ENCODE results near the gene BOLA3.
"Not testable (repeated sequence)": the region's sequence is repeated elsewhere in the genome, so short reads cannot be mapped to it uniquely, and the experiment has no call there.

The BOLA3 gene

DNA sequence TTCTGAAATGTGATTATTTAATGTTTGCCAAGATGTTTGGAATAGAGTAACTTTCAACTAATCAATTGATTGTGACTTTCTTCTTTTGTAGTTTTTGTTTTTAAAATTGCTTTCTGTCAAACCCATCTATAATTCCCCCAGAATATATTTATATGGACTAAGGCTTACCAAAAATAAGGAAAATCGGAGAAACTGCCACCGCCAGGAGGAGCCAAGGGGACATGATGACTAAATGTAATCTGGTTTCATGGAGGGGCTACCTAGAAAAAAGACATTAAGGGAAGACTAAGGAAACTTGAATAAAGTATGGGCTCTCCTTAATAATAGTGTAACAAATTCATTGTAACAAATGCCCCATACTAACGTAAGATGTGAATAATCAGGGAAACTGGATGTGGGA lies 19.5 kb downstream of the BOLA3 start:
- Mint-ChIP-seq H3K4me3 (no peak overlapping the region), H3K36me3 (peaks cover 3% of the 10 kb centered on the region), H3K27me3 (peaks cover 1% of the 10 kb centered on the region), H3K4me1 (no peaks in the 10 kb centered on the region), H3K27ac (no peak overlapping the region), H3K9me3 (no peaks in the 10 kb centered on the region)

DNA sequence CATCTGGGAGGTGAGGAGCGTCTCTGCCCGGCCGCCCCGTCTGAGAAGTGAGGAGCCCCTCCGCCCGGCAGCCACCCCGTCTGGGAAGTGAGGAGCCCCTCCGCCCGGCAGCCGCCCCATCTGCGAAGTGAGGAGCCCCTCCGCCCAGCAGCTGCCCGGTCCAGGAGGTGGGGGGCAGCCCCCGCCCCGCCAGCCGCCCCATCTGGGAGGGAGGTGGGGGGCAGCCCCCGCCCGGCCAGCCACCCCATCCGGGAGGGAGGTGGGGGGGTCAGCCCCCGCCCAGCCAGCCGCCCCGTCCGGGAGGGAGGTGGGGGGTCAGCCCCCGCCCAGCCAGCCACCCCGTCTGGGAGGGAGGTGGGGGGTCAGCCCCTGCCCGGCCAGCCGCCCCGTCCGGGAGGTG lies 23.8 kb downstream of the BOLA3 start:
- not testable (repeated sequence) for H3K27me3 Mint-ChIP-seq, H3K27ac Mint-ChIP-seq, H3K4me3 Mint-ChIP-seq, H3K36me3 Mint-ChIP-seq, H3K9me3 Mint-ChIP-seq
- peaks cover 11% of the 10 kb centered on the region for H3K4me1 Mint-ChIP-seq

DNA sequence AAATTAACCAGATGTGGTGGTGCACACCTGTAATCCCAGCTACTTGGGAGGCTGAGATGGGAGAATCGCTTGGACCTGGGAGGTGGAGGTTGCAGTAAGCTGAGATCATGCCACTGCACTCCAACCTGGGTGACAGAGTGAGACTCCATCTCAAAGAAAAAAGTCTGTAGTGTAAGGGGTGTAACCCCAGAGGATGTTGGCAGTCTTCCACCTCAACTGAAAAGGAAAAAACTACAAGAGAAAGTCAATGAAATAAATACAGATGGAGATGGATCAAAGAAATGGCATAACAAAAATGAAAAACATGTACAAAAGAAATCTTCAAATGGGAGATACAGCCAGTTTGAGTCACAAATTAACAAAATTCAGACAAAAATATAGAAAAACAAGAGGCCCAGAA lies 25.9 kb downstream of the BOLA3 start:
- not testable (repeated sequence) for H3K9me3 Mint-ChIP-seq, H3K27me3 Mint-ChIP-seq, H3K36me3 Mint-ChIP-seq, H3K4me3 Mint-ChIP-seq, H3K27ac Mint-ChIP-seq
- H3K4me1 Mint-ChIP-seq = peaks cover 11% of the 10 kb centered on the region

DNA sequence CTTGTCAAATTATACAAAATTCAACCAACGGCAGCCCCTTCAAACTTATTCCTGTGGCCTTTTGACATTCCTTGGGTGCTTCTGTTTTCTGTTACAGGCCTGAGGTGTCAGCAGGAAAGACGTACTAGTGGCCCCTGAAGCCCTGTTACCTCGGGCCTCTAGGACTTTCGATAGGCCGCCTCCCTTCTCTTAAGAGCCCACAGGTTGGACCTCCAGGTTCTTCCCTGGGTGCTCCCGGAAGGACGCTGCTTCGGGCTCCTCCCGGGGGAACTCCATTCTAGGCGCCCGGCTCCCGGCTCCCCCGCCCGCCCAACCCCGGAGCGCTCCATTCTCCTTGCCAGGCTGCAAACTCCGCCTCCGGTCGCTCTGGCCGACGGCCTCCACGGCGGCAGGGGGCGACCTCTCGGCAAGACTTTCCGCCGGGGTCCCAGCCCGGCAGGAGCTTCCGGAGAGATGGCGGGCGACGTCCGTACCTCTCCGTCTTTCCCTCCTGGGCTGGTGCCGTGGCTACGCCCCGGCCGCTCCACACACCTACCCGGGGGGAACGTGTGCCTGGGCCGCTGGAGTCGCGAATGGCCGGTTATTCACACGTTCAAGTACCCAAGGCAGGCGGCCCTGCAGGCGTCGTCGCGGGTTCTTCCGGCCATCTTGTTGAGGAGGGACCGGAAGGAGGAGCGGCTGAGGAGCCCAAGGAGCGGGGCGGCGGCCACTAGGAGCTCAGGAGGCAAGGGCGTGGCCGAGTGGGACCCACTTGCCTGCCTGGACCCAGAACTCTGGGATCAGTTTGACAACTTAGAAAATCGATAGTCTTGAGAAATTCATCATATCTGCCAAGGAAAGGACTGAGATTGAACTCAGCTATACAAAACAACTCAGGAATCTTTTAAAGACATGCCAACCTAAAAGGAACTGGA lies 27.5 kb downstream of the BOLA3 start:
- Mint-ChIP-seq H3K27ac (peak overlapping the region; percentile 68), H3K36me3 (peaks cover 7% of the 10 kb centered on the region), H3K4me3 (peak overlapping the region; percentile 89), H3K27me3 (peaks cover under 1% of the 10 kb centered on the region), H3K4me1 (peaks cover 11% of the 10 kb centered on the region), H3K9me3 (peaks cover 10% of the 10 kb centered on the region)

DNA sequence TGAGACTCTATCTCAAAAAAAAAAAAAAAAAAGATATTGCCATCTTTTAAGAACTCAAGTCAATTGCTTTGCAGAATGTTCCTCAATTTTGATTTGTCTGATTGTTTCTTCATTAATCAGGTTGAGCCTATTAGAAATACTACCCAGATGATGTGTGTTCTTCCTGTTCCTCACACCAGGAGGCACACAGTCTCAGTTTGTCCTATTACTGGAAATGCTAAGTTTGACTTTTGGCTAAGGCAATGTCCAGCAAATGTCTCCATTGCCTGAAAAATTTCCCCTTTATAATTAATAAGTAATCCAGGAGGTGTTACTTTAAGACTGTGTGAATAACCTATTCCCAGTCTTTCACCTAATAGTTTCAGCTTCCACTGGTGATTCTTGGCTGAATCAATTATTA lies 28.4 kb downstream of the BOLA3 start:
- Mint-ChIP-seq H3K27ac (no peak overlapping the region), H3K27me3 (peaks cover 5% of the 10 kb centered on the region), H3K36me3 (peaks cover 7% of the 10 kb centered on the region), H3K9me3 (peaks cover 10% of the 10 kb centered on the region), H3K4me1 (peaks cover 11% of the 10 kb centered on the region), H3K4me3 (no peak overlapping the region)

DNA sequence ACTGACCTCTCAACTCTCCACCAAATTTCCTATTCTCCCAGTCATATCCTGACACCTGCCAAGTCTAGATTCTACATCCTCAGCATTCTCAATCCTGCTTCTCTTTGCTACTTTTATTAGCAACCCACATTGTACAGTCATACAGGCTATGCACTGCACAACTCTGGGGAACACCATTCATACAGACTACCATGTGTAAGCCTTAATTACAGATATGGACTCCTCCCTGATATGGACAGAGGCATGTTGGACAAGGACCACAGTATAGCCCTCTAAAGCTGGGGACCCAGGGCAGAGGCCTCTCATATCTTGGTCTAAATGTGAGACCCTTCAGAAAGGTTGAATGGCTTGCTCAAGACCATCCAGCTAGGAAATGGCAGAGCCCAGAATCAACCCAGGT lies 36.3 kb downstream of the BOLA3 start:
- H3K27me3 Mint-ChIP-seq = peaks cover 5% of the 10 kb centered on the region
- peaks cover 3% of the 10 kb centered on the region for H3K36me3 Mint-ChIP-seq
- no peaks in the 10 kb centered on the region for H3K9me3 Mint-ChIP-seq
- H3K27ac Mint-ChIP-seq = no peak overlapping the region
- H3K4me3 Mint-ChIP-seq = no peak overlapping the region
- H3K4me1 Mint-ChIP-seq = no peaks in the 10 kb centered on the region

DNA sequence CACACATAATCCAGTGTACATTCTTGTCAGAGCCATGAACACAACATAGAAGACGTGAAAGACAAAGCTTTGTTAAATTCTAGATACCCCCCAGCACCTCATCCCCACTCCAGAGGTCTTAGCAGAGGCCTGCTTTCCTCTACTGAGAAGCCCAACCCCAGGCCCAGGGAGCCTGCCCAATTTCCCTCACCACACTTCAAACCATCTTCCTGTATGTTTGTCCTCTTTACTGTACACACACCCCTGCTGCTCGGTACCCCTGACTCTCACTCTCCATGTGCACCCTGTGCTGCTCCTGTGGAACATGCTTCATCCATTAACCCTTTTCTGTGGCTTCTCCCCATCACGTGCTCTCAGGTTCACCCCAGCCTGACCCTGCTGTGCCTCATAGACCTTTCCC lies 37.2 kb downstream of the BOLA3 start:
- Mint-ChIP-seq H3K9me3 (no peaks in the 10 kb centered on the region), H3K4me1 (no peaks in the 10 kb centered on the region), H3K27ac (no peak overlapping the region)

DNA sequence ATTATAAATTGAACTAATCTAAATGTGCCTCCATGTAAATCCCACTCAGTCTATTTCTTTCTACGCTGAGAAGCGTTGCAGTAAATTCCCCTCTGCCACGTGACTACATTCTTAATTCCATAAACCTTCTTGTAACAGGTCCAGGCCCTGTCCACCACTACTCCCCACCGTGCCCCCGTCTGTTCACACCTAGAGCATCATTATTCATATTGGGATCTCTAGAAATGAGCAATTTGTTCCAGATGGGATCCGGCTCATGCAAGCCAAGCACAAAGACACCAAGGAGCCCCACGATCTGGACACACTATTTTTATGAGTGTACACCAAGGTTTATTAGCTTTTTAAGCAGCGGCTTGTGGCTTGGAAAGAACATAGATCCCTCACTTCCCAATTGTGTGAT lies 38.2 kb downstream of the BOLA3 start:
- no peaks in the 10 kb centered on the region for H3K9me3 Mint-ChIP-seq
- no peaks in the 10 kb centered on the region for H3K4me1 Mint-ChIP-seq
- H3K27me3 Mint-ChIP-seq = no peaks in the 10 kb centered on the region
- peak overlapping the region; percentile 82 for H3K27ac Mint-ChIP-seq
- H3K36me3 Mint-ChIP-seq = peaks cover 4% of the 10 kb centered on the region
- H3K4me3 Mint-ChIP-seq = no peak overlapping the region

More for the DNA sequence above, 37.2 kb downstream of the BOLA3 start:
- peaks cover 3% of the 10 kb centered on the region for H3K36me3 Mint-ChIP-seq
- no peak overlapping the region for H3K4me3 Mint-ChIP-seq
- peaks cover 5% of the 10 kb centered on the region for H3K27me3 Mint-ChIP-seq

DNA sequence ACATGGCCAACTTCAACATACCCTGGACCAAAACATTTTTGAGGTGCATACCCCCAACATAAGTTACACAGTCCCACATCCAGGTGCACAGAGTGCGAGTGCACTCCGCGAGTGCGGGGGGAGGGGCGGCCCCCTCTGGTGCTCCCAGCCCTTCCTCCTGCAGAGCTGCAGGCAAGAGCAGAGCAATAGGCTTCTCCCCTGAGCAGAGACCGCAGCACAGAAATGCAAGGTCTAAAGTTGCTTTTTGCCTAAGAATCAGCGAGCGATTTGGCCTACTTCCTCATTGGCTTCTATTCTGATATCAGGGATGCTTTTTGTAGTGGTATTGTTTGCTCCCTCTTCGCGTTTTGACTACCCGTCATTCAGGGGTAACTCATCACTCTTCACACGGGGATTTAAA lies 40.6 kb downstream of the BOLA3 start:
- no peaks in the 10 kb centered on the region for H3K9me3 Mint-ChIP-seq
- no peak overlapping the region for H3K27ac Mint-ChIP-seq
- H3K4me1 Mint-ChIP-seq = peaks cover 6% of the 10 kb centered on the region
- no peak overlapping the region for H3K4me3 Mint-ChIP-seq
- H3K36me3 Mint-ChIP-seq = peaks cover 7% of the 10 kb centered on the region
- no peaks in the 10 kb centered on the region for H3K27me3 Mint-ChIP-seq

DNA sequence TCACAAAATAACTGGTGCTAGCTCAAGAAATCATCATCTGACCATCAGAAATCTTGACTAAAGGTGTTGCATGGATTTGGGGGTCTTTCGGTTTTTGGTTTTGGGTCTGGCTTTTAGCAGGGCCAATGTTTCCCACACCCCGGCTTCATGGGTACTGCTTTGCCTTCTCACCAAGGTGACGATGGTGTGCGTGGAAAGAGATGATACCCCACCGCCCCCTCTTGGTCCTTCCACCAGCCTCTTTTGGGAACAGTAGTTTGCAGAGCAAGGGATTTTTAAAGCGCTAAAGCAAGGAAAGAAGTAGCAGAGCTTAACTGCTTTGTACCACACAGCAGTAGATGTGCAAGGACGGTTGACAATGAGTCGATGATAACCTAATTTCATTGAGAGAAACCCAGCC lies 42.3 kb downstream of the BOLA3 start:
- Mint-ChIP-seq H3K27ac (no peak overlapping the region), H3K27me3 (no peaks in the 10 kb centered on the region), H3K4me1 (peaks cover 6% of the 10 kb centered on the region), H3K36me3 (peaks cover 7% of the 10 kb centered on the region), H3K4me3 (no peak overlapping the region), H3K9me3 (no peaks in the 10 kb centered on the region)

DNA sequence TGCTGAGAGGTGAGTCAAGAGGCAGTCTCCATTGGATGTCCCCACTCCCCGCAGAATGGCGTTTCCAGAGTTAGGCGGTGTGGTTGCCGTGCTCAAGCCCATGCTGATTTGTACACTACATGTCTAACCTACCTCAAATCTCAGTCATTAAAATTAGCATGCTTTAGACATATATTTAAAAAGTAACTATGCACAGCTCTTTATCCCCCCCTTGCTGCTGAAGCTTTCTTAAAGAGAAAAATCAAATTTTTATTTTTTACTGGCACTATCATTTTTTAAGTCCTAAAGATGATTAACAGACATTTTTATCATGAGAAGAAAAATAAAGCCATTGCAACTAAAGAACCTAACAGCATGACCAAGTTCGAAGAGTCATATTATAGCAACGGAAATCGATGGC lies 42.9 kb downstream of the BOLA3 start:
- Mint-ChIP-seq H3K4me3 (no peak overlapping the region), H3K9me3 (no peaks in the 10 kb centered on the region), H3K36me3 (peaks cover 5% of the 10 kb centered on the region), H3K4me1 (peaks cover 6% of the 10 kb centered on the region), H3K27me3 (no peaks in the 10 kb centered on the region), H3K27ac (no peak overlapping the region)

DNA sequence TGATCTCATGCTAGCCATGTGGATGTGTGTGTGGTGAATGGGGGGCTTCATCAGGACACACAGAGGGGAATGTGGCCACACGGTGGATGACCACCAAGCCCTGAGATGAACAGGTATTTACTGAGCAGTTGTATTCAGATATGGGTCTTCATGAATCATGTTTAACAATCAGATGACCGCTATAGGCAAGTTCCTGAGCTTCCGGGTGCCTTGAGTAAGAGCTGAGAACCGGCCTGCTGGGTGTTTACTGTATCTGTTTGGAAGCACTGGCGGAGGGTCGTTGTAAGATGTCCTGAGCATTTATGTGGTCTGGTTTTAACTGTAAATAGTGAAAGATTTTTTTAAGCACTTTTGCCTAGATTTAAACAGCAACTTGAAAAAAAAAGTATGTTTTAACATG lies 43.9 kb downstream of the BOLA3 start:
- H3K4me1 Mint-ChIP-seq = peaks cover 6% of the 10 kb centered on the region
- no peaks in the 10 kb centered on the region for H3K9me3 Mint-ChIP-seq
- H3K27me3 Mint-ChIP-seq = no peaks in the 10 kb centered on the region
- H3K36me3 Mint-ChIP-seq = peaks cover 10% of the 10 kb centered on the region
- H3K4me3 Mint-ChIP-seq = no peak overlapping the region
- H3K27ac Mint-ChIP-seq = peak overlapping the region; percentile 38

DNA sequence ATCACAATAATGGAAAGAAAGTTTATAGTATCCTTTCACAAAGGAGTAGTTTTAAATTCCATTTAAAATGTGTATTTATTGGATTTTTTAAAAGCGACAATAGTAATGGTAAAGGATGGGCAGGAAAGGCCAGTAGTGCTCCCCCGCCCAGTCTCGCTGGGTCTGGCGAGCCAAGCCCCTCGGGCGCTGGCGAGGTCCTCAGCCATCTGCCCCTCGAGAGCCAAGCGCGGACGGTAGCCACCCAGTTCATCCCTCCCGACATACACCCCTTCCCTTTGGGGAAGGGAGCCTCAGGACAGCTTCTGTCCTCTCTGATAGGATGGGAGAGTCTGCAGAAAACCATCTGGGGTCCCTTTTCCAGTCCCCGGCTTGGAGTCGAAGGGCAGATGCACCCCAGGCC lies 45.2 kb downstream of the BOLA3 start:
- no peaks in the 10 kb centered on the region for H3K27me3 Mint-ChIP-seq
- no peaks in the 10 kb centered on the region for H3K9me3 Mint-ChIP-seq
- H3K36me3 Mint-ChIP-seq = peaks cover 10% of the 10 kb centered on the region
- H3K4me3 Mint-ChIP-seq = no peak overlapping the region
- peaks cover 6% of the 10 kb centered on the region for H3K4me1 Mint-ChIP-seq
- no peak overlapping the region for H3K27ac Mint-ChIP-seq

DNA sequence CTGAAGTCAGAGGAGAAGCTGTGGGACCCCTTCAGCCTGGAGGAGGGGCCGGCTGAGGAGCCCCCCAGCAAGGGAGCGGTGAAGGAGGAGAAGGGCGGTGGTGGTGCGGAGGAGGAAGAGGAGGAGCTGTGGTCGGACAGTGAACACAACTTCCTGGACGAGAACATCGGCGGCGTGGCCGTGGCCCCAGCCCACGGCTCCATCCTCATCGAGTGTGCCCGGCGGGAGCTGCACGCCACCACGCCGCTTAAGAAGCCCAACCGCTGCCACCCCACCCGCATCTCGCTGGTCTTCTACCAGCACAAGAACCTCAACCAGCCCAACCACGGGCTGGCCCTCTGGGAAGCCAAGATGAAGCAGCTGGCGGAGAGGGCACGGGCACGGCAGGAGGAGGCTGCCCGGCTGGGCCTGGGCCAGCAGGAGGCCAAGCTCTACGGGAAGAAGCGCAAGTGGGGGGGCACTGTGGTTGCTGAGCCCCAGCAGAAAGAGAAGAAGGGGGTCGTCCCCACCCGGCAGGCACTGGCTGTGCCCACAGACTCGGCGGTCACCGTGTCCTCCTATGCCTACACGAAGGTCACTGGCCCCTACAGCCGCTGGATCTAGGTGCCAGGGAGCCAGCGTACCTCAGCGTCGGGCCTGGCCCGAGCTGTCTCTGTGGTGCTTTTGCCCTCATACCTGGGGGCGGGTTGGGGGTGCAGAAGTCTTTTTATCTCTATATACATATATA lies 46.0 kb downstream of the BOLA3 start:
- Mint-ChIP-seq H3K27me3 (no peaks in the 10 kb centered on the region), H3K4me3 (no peak overlapping the region), H3K36me3 (peaks cover 14% of the 10 kb centered on the region), H3K4me1 (peaks cover 6% of the 10 kb centered on the region), H3K27ac (no peak overlapping the region), H3K9me3 (no peaks in the 10 kb centered on the region)

DNA sequence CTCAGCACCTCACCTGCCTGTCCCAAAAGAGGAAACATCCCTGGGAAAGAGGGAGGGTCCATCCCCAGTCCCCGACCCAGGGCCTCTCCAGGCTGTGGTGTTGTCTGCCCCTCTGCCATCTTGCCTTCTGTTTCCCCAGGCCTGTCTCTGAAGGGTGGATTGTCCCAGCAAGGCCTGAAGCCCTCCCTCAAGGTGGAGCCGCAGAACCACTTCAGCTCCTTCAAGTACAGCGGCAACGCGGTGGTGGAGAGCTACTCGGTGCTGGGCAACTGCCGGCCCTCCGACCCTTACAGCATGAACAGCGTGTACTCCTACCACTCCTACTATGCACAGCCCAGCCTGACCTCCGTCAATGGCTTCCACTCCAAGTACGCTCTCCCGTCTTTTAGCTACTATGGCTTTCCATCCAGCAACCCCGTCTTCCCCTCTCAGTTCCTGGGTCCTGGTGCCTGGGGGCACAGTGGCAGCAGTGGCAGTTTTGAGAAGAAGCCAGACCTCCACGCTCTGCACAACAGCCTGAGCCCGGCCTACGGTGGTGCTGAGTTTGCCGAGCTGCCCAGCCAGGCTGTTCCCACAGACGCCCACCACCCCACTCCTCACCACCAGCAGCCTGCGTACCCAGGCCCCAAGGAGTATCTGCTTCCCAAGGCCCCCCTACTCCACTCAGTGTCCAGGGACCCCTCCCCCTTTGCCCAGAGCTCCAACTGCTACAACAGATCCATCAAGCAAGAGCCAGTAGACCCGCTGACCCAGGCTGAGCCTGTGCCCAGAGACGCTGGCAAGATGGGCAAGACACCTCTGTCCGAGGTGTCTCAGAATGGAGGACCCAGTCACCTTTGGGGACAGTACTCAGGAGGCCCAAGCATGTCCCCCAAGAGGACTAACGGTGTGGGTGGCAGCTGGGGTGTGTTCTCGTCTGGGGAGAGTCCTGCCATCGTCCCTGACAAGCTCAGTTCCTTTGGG lies 47.2 kb downstream of the BOLA3 start:
- peaks cover 17% of the 10 kb centered on the region for H3K36me3 Mint-ChIP-seq
- H3K27me3 Mint-ChIP-seq = no peaks in the 10 kb centered on the region
- H3K4me1 Mint-ChIP-seq = peaks cover 6% of the 10 kb centered on the region
- no peak overlapping the region for H3K4me3 Mint-ChIP-seq
- H3K27ac Mint-ChIP-seq = no peak overlapping the region
- H3K9me3 Mint-ChIP-seq = no peaks in the 10 kb centered on the region

All from activated naive CD4-positive, alpha-beta T cell treated with anti-CD3 and anti-CD28 coated beads, Interleukin-2, amount 50 U/mL, for 24 hours (primary cell).